ENCODE measurements around the gene CCR9. TPM values are rescaled to one million over a fixed set of nuclear protein-coding genes. Genes with fewer than 3 reads are reported as not detected.
A peak's percentile ranks its signal among the peaks of the same experiment; 100 is the strongest.

The CCR9 gene
- total RNA-seq, 2 donors from 2014 or later = 0.15 to 0.19 TPM

GRCh38 chr3:45943207-45943846, 57.0 kb downstream of the CCR9 start, which contains the start of gene CXCR6:
TSS of gene CXCR6 (plus strand) at chr3:45943464. CDS start at chr3:45946482, 3,018 bp downstream.
- H3K27ac Mint-ChIP-seq = peak within 1 kb of the TSS; percentile 61
- peaks cover 7% of the 10 kb centered on the region for H3K27me3 Mint-ChIP-seq
- peak; percentile 84 for ATAC-seq (replicated peaks)
- H3K4me3 Mint-ChIP-seq = peak within 1 kb of the TSS; percentile 68
- H3K36me3 Mint-ChIP-seq (ENCODE audit: low read depth) = peaks cover 58% of the 10 kb centered on the region
- peaks cover 43% of the 10 kb centered on the region for H3K4me1 Mint-ChIP-seq
- H3K9me3 Mint-ChIP-seq = no peaks in the 10 kb centered on the region

- H3K9me3 Mint-ChIP-seq = no peaks in the 10 kb centered on the region
- H3K4me3 Mint-ChIP-seq = peak overlapping the region; percentile 51
- peaks cover 7% of the 10 kb centered on the region for H3K27me3 Mint-ChIP-seq
- peak overlapping the region; percentile 6 for H3K27ac Mint-ChIP-seq
- peaks cover 43% of the 10 kb centered on the region for H3K4me1 Mint-ChIP-seq
- ATAC-seq (replicated peaks) = no peak
- H3K36me3 Mint-ChIP-seq (ENCODE audit: low read depth) = peaks cover 68% of the 10 kb centered on the region
Observed at GRCh38 chr3:45944830-45945620, 58.7 kb downstream of the CCR9 start.

GRCh38 chr3:45946307-45946706, 60.0 kb downstream of the CCR9 start:
- Mint-ChIP-seq H3K36me3 (ENCODE audit: low read depth) (peaks cover 72% of the 10 kb centered on the region), H3K4me3 (peak overlapping the region; percentile 51), H3K27me3 (no peaks in the 10 kb centered on the region), H3K27ac (peak overlapping the region; percentile 58), H3K9me3 (no peaks in the 10 kb centered on the region), H3K4me1 (peaks cover 37% of the 10 kb centered on the region)
- no peak for ATAC-seq (replicated peaks)

- H3K9me3 Mint-ChIP-seq = no peaks in the 10 kb centered on the region
- no peaks in the 10 kb centered on the region for H3K27me3 Mint-ChIP-seq
- peaks cover 75% of the 10 kb centered on the region for H3K36me3 Mint-ChIP-seq (ENCODE audit: low read depth)
- ATAC-seq (replicated peaks) = peak; percentile 10
- H3K4me3 Mint-ChIP-seq = peak overlapping the region; percentile 51
- peak overlapping the region; percentile 70 for H3K27ac Mint-ChIP-seq
- H3K4me1 Mint-ChIP-seq = peaks cover 37% of the 10 kb centered on the region
Observed at GRCh38 chr3:45946875-45947274, 60.5 kb downstream of the CCR9 start.

- no peaks in the 10 kb centered on the region for H3K9me3 Mint-ChIP-seq
- peak overlapping the region; percentile 88 for H3K27ac Mint-ChIP-seq
- H3K36me3 Mint-ChIP-seq (ENCODE audit: low read depth) = peaks cover 80% of the 10 kb centered on the region
- peak overlapping the region; percentile 51 for H3K4me3 Mint-ChIP-seq
- no peaks in the 10 kb centered on the region for H3K27me3 Mint-ChIP-seq
- H3K4me1 Mint-ChIP-seq = peaks cover 33% of the 10 kb centered on the region
- no peak for ATAC-seq (replicated peaks)
Observed at GRCh38 chr3:45947361-45947760, 61.0 kb downstream of the CCR9 start.

GRCh38 chr3:45948311-45948781, 62.0 kb downstream of the CCR9 start:
- Mint-ChIP-seq H3K4me1 (peaks cover 27% of the 10 kb centered on the region), H3K27ac (peak overlapping the region; percentile 88)

GRCh38 chr3:45948881-45949280, 62.5 kb downstream of the CCR9 start:
- ATAC-seq (replicated peaks) = no peak
- peak overlapping the region; percentile 51 for H3K4me3 Mint-ChIP-seq
- peaks cover 95% of the 10 kb centered on the region for H3K36me3 Mint-ChIP-seq (ENCODE audit: low read depth)
- H3K9me3 Mint-ChIP-seq = no peaks in the 10 kb centered on the region
- peak overlapping the region; percentile 88 for H3K27ac Mint-ChIP-seq
- no peaks in the 10 kb centered on the region for H3K27me3 Mint-ChIP-seq
- H3K4me1 Mint-ChIP-seq = peaks cover 22% of the 10 kb centered on the region

More at GRCh38 chr3:45948311-45948781, 62.0 kb downstream of the CCR9 start:
- ATAC-seq (replicated peaks) = peak; percentile 11
- Mint-ChIP-seq H3K9me3 (no peaks in the 10 kb centered on the region), H3K36me3 (ENCODE audit: low read depth) (peaks cover 90% of the 10 kb centered on the region), H3K27me3 (no peaks in the 10 kb centered on the region), H3K4me3 (peak overlapping the region; percentile 51)

GRCh38 chr3:45949432-45949831, 63.1 kb downstream of the CCR9 start:
- peak overlapping the region; percentile 51 for H3K4me3 Mint-ChIP-seq
- H3K4me1 Mint-ChIP-seq = peaks cover 20% of the 10 kb centered on the region
- H3K27ac Mint-ChIP-seq = peak overlapping the region; percentile 88
- no peak for ATAC-seq (replicated peaks)
- H3K36me3 Mint-ChIP-seq (ENCODE audit: low read depth) = peaks cover 100% of the 10 kb centered on the region
- no peaks in the 10 kb centered on the region for H3K9me3 Mint-ChIP-seq
- H3K27me3 Mint-ChIP-seq = no peaks in the 10 kb centered on the region

- ATAC-seq (replicated peaks) = no peak
- peaks cover 100% of the 10 kb centered on the region for H3K36me3 Mint-ChIP-seq (ENCODE audit: low read depth)
- peak overlapping the region; percentile 88 for H3K27ac Mint-ChIP-seq
- H3K27me3 Mint-ChIP-seq = no peaks in the 10 kb centered on the region
- peak overlapping the region; percentile 51 for H3K4me3 Mint-ChIP-seq
- no peaks in the 10 kb centered on the region for H3K9me3 Mint-ChIP-seq
- peaks cover 14% of the 10 kb centered on the region for H3K4me1 Mint-ChIP-seq
Observed at GRCh38 chr3:45950131-45950530, 63.8 kb downstream of the CCR9 start.

- H3K4me3 Mint-ChIP-seq = peak overlapping the region; percentile 51
- H3K9me3 Mint-ChIP-seq = no peaks in the 10 kb centered on the region
- peaks cover 12% of the 10 kb centered on the region for H3K4me1 Mint-ChIP-seq
- ATAC-seq (replicated peaks) = peak; percentile 82
- peak overlapping the region; percentile 88 for H3K27ac Mint-ChIP-seq
- peaks cover 100% of the 10 kb centered on the region for H3K36me3 Mint-ChIP-seq (ENCODE audit: low read depth)
- no peaks in the 10 kb centered on the region for H3K27me3 Mint-ChIP-seq
Observed at GRCh38 chr3:45950686-45951600, 64.6 kb downstream of the CCR9 start.

- peaks cover 12% of the 10 kb centered on the region for H3K4me1 Mint-ChIP-seq
- H3K4me3 Mint-ChIP-seq = peak overlapping the region; percentile 51
- no peaks in the 10 kb centered on the region for H3K27me3 Mint-ChIP-seq
- no peak for ATAC-seq (replicated peaks)
- H3K36me3 Mint-ChIP-seq (ENCODE audit: low read depth) = peaks cover 100% of the 10 kb centered on the region
- peak overlapping the region; percentile 88 for H3K27ac Mint-ChIP-seq
- H3K9me3 Mint-ChIP-seq = no peaks in the 10 kb centered on the region
Observed at GRCh38 chr3:45951946-45952345, 65.6 kb downstream of the CCR9 start.

GRCh38 chr3:45952456-45952855, 66.1 kb downstream of the CCR9 start:
- no peaks in the 10 kb centered on the region for H3K27me3 Mint-ChIP-seq
- H3K9me3 Mint-ChIP-seq = no peaks in the 10 kb centered on the region
- H3K36me3 Mint-ChIP-seq (ENCODE audit: low read depth) = peaks cover 100% of the 10 kb centered on the region
- peaks cover 12% of the 10 kb centered on the region for H3K4me1 Mint-ChIP-seq
- H3K27ac Mint-ChIP-seq = no peak overlapping the region
- peak overlapping the region; percentile 51 for H3K4me3 Mint-ChIP-seq
- ATAC-seq (replicated peaks) = no peak

Measured in activated T-helper 17 cell treated with anti-CD3 and anti-CD28 coated beads, Interleukin-2, amount 50 U/mL, for 72 hours (primary cell).